ACHN (cell line): ENCODE results near the gene SLC4A11.
"Not testable (repeated sequence)": the region's sequence is repeated elsewhere in the genome, so short reads cannot be mapped to it uniquely, and the experiment has no call there.

ENCODE experiments used
- DNase-seq: peaks from one replicate; pipeline ENCODE4 v3.0.0-alpha.2; 2015
- in situ Hi-C: cut with HindIII; loops from 2 replicates; pipeline ENCODE4 v1.10.0; 2017; ENCODE audit warnings: low sequenced_read_pairs, low pct_ligation_motif_present, low pct_unique_long_range_greater_than_20kb

SLC4A11 gene

DNA sequence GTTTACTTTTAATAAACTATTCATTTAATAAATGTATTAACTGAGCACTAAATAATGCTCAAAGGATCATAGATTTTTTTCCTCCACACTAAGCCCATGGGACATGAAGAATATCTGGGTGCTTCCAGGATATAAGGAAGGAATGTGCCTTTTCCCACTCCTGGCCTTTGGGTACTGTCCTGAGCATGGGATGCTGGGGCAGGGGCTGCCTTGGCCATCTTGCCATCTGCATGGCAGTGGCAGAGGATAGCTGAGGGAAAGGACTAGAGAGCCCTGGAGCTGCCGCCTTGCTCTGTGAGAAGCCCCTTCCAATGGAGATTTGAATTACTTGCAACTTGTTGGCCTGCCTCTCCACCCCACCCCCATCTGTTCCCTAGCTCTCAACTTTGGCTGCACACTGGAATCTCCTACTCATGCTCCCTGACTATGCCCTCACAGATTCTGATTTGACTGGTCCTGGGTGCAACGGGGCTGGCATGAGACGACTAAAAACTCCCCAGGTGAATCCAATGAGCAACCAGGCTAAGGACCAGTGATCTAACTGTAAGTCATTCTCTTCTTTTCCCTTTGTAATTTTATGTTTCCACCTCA, 50.1 kb downstream of the SLC4A11 start:
- in situ Hi-C loops: no loop called here
- DNase-seq: no peak

DNA sequence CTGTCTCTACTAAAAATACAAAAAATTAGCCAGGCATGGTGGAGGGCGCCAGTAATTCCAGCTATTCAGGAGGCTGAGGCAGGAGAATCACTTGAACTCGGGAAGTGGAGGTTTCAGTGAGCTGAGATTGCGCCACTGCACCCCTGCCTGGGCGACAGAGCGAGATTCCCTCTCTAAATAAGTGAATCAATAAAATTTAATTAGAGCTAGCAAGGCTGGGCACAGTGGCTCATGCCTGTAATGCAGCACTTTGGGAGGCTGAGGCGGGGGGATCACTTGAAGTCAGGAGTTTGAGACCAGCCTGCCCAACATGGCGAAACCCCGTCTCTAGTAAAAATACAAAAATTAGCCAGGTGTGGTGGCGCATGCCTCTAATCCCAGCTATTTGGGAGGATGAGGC, 51.1 kb downstream of the SLC4A11 start:
- in situ Hi-C loops, DNase-seq: not testable (repeated sequence)

DNA sequence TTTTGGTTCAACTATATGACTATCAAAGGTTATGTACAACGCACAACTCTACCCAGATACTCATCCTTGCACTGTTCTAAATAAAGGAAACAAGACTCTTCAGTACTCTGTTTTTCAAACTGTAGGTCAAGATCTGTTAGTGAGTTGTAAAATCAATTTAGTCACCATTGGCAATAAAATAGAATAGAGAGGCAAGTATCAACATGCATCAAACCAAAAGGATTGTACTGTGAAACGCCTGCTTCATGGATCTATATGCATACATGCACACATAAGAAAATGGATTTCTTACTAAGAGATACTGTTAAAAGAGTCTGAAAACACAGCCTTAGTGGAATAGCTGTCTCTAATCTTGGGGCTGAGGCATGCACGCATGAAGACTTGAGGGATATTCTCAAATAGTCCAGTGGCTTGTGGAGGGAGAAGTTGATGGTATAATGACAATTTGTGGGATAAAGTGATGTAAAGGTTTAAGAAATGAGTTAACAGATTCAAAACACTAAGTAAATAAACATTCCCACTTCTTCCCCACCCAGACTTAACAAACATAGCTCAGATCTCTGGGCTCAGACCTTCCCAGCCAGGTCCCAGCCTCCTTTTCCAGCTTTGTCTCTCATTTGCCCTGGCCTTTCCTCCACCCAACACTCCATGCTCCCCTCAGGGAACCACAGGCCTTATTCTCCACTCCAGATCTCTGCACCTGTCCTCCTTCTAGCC, 54.9 kb downstream of the SLC4A11 start:
- no peak for DNase-seq
- in situ Hi-C loops: no loop called here

DNA sequence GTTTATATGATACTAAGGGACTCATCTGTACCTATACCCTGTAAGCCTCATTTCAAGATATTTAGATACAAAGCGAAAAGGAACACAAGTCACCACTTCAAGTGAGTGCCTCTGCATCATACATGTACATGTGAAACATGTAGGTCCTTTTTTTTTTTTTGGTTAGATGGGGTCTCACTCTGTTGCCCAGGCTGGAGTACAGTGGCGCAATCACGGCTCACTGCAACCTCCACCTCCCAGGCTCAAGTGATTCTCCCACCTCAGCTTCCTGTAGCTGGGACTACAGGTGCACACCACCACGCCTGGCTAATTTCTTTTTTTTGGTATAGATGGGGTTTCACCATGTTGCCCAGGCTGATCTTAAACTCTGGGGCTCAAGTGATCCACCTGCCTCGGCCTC, 56.6 kb downstream of the SLC4A11 start:
- DNase-seq, in situ Hi-C loops: not testable (repeated sequence)

DNA sequence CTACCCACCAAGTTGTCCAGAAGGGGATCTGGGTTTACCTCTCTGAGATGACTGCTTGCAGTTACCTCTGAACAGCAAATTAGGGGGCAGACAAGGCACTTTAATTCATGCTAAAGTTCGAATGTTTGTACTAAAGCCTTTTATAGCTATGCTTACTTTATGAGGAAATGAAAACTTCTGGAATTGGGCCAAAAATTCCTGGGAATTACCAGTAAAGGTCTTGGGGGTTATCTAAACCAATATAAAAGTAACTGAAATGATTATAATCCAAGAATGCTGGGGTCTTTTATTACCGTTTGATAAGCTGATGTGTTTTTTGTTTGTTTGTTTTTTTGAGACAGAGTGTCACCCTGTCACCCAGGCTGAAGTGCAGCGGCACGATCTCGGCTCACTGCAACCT, 57.7 kb downstream of the SLC4A11 start:
- no peak for DNase-seq
- in situ Hi-C loops: no loop called here

DNA sequence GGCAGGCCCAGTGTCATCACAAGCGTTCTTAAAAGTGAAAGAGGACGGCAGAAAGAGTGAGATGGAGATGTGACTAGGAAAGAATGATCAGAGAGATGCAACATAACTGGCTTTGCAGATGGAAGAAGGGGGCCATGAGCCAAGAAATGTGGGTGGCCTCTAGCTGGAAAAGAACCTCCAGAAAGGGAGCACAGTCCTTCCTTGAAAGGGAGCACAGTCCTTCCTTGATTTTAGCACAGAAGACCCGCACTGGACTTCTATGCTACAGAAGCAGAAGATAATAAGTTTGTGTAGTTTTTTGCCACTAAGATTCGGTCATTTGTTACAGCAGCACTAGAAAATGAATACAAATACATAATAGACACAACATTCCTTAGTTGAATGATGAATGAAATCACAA, 58.7 kb downstream of the SLC4A11 start:
- no peak for DNase-seq
- in situ Hi-C loops: no loop called here

DNA sequence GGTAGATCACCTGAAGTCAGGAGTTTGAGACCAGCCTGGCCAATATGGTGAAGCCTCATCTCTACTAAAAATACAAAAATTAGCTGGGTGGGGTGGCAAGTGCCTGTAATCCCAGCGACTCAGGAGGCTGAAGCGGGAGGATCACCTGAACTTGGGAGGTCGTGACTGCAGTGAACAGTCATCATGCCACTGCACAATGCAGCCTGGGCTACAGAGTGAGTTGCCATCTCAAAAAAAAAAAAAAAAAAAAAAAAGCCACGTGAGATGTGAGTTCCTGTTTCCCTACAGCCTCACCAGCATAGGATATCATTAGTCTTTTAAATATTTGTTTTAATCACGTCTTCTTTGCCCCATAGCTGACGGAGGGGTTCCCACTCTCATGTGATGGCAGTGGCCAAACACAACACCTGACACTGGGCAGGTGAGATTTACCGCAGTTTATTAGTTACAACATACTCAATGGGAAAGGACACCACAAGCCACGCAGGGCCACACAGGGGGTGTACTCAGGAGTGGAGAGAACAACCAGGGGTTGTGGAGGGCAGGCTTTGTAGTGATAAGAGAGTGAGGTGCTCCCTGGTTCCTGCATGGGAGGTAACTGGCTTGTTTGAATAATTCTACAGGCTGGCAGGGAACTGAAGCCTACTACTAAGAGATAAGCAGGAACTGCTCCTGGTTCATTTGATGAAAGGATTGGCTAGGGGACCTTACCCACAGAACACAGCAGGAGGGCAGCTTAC, 61.1 kb downstream of the SLC4A11 start:
- no peak for DNase-seq
- in situ Hi-C loops: no loop called here
